Measurements from ENCODE around the gene ARID1B.
A peak's percentile ranks its signal among the peaks of the same experiment; 100 is the strongest.

The ARID1B gene

GRCh38 chr6:156953479-156954146 lies 176.4 kb downstream of the ARID1B start:
- Histone ChIP-seq H3K4me1 (ENCODE audit: control insufficient read depth in 1 of 2, insufficient read depth in 2 of 2, low read length in 2 of 2) (peaks cover 12 to 16% of the 10 kb centered on the region in 2 donors), H3K27ac (ENCODE audit: low read depth, low read length) (no peak overlapping the region), H3K27me3 (ENCODE audit: control insufficient read depth in 1 of 2, insufficient read depth in 2 of 2, low read length in 2 of 2) (no peaks in the 10 kb centered on the region), H3K9ac (ENCODE audit: low read depth in 1 of 2, low read length in 2 of 2) (no peak overlapping the region), H3K9me3 (ENCODE audit: control insufficient read depth in 1 of 2, low read length in 2 of 2) (no peaks in the 10 kb centered on the region), H3K4me3 (ENCODE audit: low read depth in 1 of 2, low read length in 2 of 2) (no peak overlapping the region), H3K36me3 (ENCODE audit: control insufficient read depth in 1 of 2, insufficient read depth in 2 of 2, low read length in 2 of 2) (no peaks in the 10 kb centered on the region)

GRCh38 chr6:156954191-156954590 lies 177.0 kb downstream of the ARID1B start:
- Histone ChIP-seq H3K9me3 (ENCODE audit: control insufficient read depth in 1 of 2, low read length in 2 of 2) (no peaks in the 10 kb centered on the region), H3K27me3 (ENCODE audit: control insufficient read depth in 1 of 2, insufficient read depth in 2 of 2, low read length in 2 of 2) (no peaks in the 10 kb centered on the region), H3K9ac (ENCODE audit: low read depth in 1 of 2, low read length in 2 of 2) (no peak overlapping the region), H3K4me1 (ENCODE audit: control insufficient read depth in 1 of 2, insufficient read depth in 2 of 2, low read length in 2 of 2) (peaks cover 7 to 10% of the 10 kb centered on the region in 2 donors), H3K27ac (ENCODE audit: low read depth, low read length) (no peak overlapping the region), H3K36me3 (ENCODE audit: control insufficient read depth in 1 of 2, insufficient read depth in 2 of 2, low read length in 2 of 2) (no peaks in the 10 kb centered on the region), H3K4me3 (ENCODE audit: low read depth in 1 of 2, low read length in 2 of 2) (no peak overlapping the region)

- no peak overlapping the region for H3K9ac ChIP-seq (ENCODE audit: low read depth in 1 of 2, low read length in 2 of 2)
- no peak overlapping the region for H3K27ac ChIP-seq (ENCODE audit: low read depth, low read length)
Measured at GRCh38 chr6:156954816-156955215, 177.6 kb downstream of the ARID1B start.

GRCh38 chr6:156955494-156956183 lies 178.5 kb downstream of the ARID1B start:
- H3K4me1 ChIP-seq (ENCODE audit: control insufficient read depth in 1 of 2, insufficient read depth in 2 of 2, low read length in 2 of 2), result peaks cover 5 to 8% of the 10 kb centered on the region in 2 donors

More at GRCh38 chr6:156954816-156955215, 177.6 kb downstream of the ARID1B start:
- no peaks in the 10 kb centered on the region for H3K27me3 ChIP-seq (ENCODE audit: control insufficient read depth in 1 of 2, insufficient read depth in 2 of 2, low read length in 2 of 2)
- no peak overlapping the region for H3K4me3 ChIP-seq (ENCODE audit: low read depth in 1 of 2, low read length in 2 of 2)
- H3K4me1 ChIP-seq (ENCODE audit: control insufficient read depth in 1 of 2, insufficient read depth in 2 of 2, low read length in 2 of 2), result peaks cover 5 to 8% of the 10 kb centered on the region in 2 donors
- no peaks in the 10 kb centered on the region for H3K36me3 ChIP-seq (ENCODE audit: control insufficient read depth in 1 of 2, insufficient read depth in 2 of 2, low read length in 2 of 2)
- no peaks in the 10 kb centered on the region for H3K9me3 ChIP-seq (ENCODE audit: control insufficient read depth in 1 of 2, low read length in 2 of 2)

GRCh38 chr6:156956286-156956685 lies 179.1 kb downstream of the ARID1B start:
- Histone ChIP-seq H3K27me3 (ENCODE audit: control insufficient read depth in 1 of 2, insufficient read depth in 2 of 2, low read length in 2 of 2) (no peaks in the 10 kb centered on the region), H3K27ac (ENCODE audit: low read depth, low read length) (no peak overlapping the region), H3K4me1 (ENCODE audit: control insufficient read depth in 1 of 2, insufficient read depth in 2 of 2, low read length in 2 of 2) (peaks cover 5 to 8% of the 10 kb centered on the region in 2 donors)

More at GRCh38 chr6:156955494-156956183, 178.5 kb downstream of the ARID1B start:
- Histone ChIP-seq H3K9ac (ENCODE audit: low read depth in 1 of 2, low read length in 2 of 2) (no peak overlapping the region), H3K27ac (ENCODE audit: low read depth, low read length) (no peak overlapping the region), H3K36me3 (ENCODE audit: control insufficient read depth in 1 of 2, insufficient read depth in 2 of 2, low read length in 2 of 2) (no peaks in the 10 kb centered on the region), H3K9me3 (ENCODE audit: control insufficient read depth in 1 of 2, low read length in 2 of 2) (no peaks in the 10 kb centered on the region), H3K4me3 (ENCODE audit: low read depth in 1 of 2, low read length in 2 of 2) (no peak overlapping the region), H3K27me3 (ENCODE audit: control insufficient read depth in 1 of 2, insufficient read depth in 2 of 2, low read length in 2 of 2) (no peaks in the 10 kb centered on the region)

GRCh38 chr6:156957931-156958547 lies 180.9 kb downstream of the ARID1B start:
- Histone ChIP-seq H3K27me3 (ENCODE audit: control insufficient read depth in 1 of 2, insufficient read depth in 2 of 2, low read length in 2 of 2) (no peaks in the 10 kb centered on the region), H3K36me3 (ENCODE audit: control insufficient read depth in 1 of 2, insufficient read depth in 2 of 2, low read length in 2 of 2) (no peaks in the 10 kb centered on the region), H3K27ac (ENCODE audit: low read depth, low read length) (no peak overlapping the region), H3K4me3 (ENCODE audit: low read depth in 1 of 2, low read length in 2 of 2) (no peak overlapping the region), H3K9ac (ENCODE audit: low read depth in 1 of 2, low read length in 2 of 2) (no peak overlapping the region), H3K4me1 (ENCODE audit: control insufficient read depth in 1 of 2, insufficient read depth in 2 of 2, low read length in 2 of 2) (peaks cover 5 to 8% of the 10 kb centered on the region in 2 donors), H3K9me3 (ENCODE audit: control insufficient read depth in 1 of 2, low read length in 2 of 2) (no peaks in the 10 kb centered on the region)

More at GRCh38 chr6:156956286-156956685, 179.1 kb downstream of the ARID1B start:
- Histone ChIP-seq H3K9ac (ENCODE audit: low read depth in 1 of 2, low read length in 2 of 2) (no peak overlapping the region), H3K4me3 (ENCODE audit: low read depth in 1 of 2, low read length in 2 of 2) (no peak overlapping the region), H3K36me3 (ENCODE audit: control insufficient read depth in 1 of 2, insufficient read depth in 2 of 2, low read length in 2 of 2) (no peaks in the 10 kb centered on the region), H3K9me3 (ENCODE audit: control insufficient read depth in 1 of 2, low read length in 2 of 2) (no peaks in the 10 kb centered on the region)

- H3K4me3 ChIP-seq (ENCODE audit: low read depth in 1 of 2, low read length in 2 of 2), result no peak overlapping the region
- peaks cover 7 to 15% of the 10 kb centered on the region in 2 donors for H3K4me1 ChIP-seq (ENCODE audit: control insufficient read depth in 1 of 2, insufficient read depth in 2 of 2, low read length in 2 of 2)
- no peaks in the 10 kb centered on the region for H3K27me3 ChIP-seq (ENCODE audit: control insufficient read depth in 1 of 2, insufficient read depth in 2 of 2, low read length in 2 of 2)
- no peaks in the 10 kb centered on the region for H3K9me3 ChIP-seq (ENCODE audit: control insufficient read depth in 1 of 2, low read length in 2 of 2)
- H3K36me3 ChIP-seq (ENCODE audit: control insufficient read depth in 1 of 2, insufficient read depth in 2 of 2, low read length in 2 of 2), result no peaks in the 10 kb centered on the region
- no peak overlapping the region for H3K9ac ChIP-seq (ENCODE audit: low read depth in 1 of 2, low read length in 2 of 2)
- H3K27ac ChIP-seq (ENCODE audit: low read depth, low read length), result no peak overlapping the region
Measured at GRCh38 chr6:156960525-156960924, 183.3 kb downstream of the ARID1B start.

- Histone ChIP-seq H3K4me3 (ENCODE audit: low read depth in 1 of 2, low read length in 2 of 2) (no peak overlapping the region), H3K9ac (ENCODE audit: low read depth in 1 of 2, low read length in 2 of 2) (no peak overlapping the region), H3K27me3 (ENCODE audit: control insufficient read depth in 1 of 2, insufficient read depth in 2 of 2, low read length in 2 of 2) (no peaks in the 10 kb centered on the region), H3K36me3 (ENCODE audit: control insufficient read depth in 1 of 2, insufficient read depth in 2 of 2, low read length in 2 of 2) (no peaks in the 10 kb centered on the region), H3K9me3 (ENCODE audit: control insufficient read depth in 1 of 2, low read length in 2 of 2) (no peaks in the 10 kb centered on the region), H3K4me1 (ENCODE audit: control insufficient read depth in 1 of 2, insufficient read depth in 2 of 2, low read length in 2 of 2) (peaks cover 7 to 15% of the 10 kb centered on the region in 2 donors), H3K27ac (ENCODE audit: low read depth, low read length) (no peak overlapping the region)
Measured at GRCh38 chr6:156961282-156961892, 184.2 kb downstream of the ARID1B start.

- peaks cover 7 to 19% of the 10 kb centered on the region in 2 donors for H3K4me1 ChIP-seq (ENCODE audit: control insufficient read depth in 1 of 2, insufficient read depth in 2 of 2, low read length in 2 of 2)
- no peaks in the 10 kb centered on the region for H3K9me3 ChIP-seq (ENCODE audit: control insufficient read depth in 1 of 2, low read length in 2 of 2)
- H3K27ac ChIP-seq (ENCODE audit: low read depth, low read length), result no peak overlapping the region
- H3K4me3 ChIP-seq (ENCODE audit: low read depth in 1 of 2, low read length in 2 of 2), result peak overlapping the region in 1 of 2 donors; percentile 58
- no peaks in the 10 kb centered on the region for H3K36me3 ChIP-seq (ENCODE audit: control insufficient read depth in 1 of 2, insufficient read depth in 2 of 2, low read length in 2 of 2)
- H3K27me3 ChIP-seq (ENCODE audit: control insufficient read depth in 1 of 2, insufficient read depth in 2 of 2, low read length in 2 of 2), result no peaks in the 10 kb centered on the region
- no peak overlapping the region for H3K9ac ChIP-seq (ENCODE audit: low read depth in 1 of 2, low read length in 2 of 2)
Measured at GRCh38 chr6:156963712-156964700, 186.8 kb downstream of the ARID1B start.
